ENCODE results near the gene RPH3AL.

Gene RPH3AL

DNA sequence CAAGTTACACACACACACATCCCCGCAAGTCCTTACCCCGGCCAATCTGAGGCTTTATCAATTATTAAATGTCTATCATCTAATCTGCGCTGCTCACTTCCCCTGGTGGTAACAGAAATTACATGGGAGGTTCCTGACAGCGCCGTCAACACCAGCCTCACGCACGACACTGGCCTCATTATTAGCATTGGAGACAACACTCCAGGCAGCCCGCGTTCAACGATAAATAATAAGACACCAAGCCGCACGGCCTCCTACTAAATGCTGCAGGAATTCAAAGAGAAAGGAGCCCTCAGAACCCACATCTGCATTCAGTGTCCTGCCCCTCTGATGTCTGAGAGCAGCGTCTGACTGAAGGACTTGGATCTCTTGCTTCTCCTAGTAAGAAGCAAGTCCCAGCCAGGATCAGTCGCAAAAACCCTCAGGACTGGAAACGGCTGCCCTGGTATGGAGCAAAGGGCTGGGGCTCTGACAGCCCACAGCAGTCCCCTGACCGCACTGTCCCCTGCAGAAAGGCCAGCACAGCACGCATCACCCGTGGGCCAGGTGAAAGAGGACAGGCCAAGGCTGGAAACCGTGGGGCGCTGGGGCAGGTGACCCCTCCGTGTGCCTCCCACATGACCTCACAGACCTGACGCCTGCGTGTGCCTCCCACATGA lies 7.6 kb upstream of the RPH3AL start:
- TF ChIP-seq, protein P1, sequence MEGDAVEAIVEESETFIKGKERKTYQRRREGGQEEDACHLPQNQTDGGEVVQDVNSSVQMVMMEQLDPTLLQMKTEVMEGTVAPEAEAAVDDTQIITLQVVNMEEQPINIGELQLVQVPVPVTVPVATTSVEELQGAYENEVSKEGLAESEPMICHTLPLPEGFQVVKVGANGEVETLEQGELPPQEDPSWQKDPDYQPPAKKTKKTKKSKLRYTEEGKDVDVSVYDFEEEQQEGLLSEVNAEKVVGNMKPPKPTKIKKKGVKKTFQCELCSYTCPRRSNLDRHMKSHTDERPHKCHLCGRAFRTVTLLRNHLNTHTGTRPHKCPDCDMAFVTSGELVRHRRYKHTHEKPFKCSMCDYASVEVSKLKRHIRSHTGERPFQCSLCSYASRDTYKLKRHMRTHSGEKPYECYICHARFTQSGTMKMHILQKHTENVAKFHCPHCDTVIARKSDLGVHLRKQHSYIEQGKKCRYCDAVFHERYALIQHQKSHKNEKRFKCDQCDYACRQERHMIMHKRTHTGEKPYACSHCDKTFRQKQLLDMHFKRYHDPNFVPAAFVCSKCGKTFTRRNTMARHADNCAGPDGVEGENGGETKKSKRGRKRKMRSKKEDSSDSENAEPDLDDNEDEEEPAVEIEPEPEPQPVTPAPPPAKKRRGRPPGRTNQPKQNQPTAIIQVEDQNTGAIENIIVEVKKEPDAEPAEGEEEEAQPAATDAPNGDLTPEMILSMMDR (IDR thresholded peaks at IDR 0.05; ENCODE audit: extremely low read depth, insufficient read depth, missing control alignments), result no peak
- in situ Hi-C loops (cut with MboI; ENCODE audit: low pct_unique_long_range_greater_than_20kb, low sequenced_read_pairs, unreplicated experiment), result no loop called here
- DNase-seq (ENCODE audit: low spot score), result no peak

DNA sequence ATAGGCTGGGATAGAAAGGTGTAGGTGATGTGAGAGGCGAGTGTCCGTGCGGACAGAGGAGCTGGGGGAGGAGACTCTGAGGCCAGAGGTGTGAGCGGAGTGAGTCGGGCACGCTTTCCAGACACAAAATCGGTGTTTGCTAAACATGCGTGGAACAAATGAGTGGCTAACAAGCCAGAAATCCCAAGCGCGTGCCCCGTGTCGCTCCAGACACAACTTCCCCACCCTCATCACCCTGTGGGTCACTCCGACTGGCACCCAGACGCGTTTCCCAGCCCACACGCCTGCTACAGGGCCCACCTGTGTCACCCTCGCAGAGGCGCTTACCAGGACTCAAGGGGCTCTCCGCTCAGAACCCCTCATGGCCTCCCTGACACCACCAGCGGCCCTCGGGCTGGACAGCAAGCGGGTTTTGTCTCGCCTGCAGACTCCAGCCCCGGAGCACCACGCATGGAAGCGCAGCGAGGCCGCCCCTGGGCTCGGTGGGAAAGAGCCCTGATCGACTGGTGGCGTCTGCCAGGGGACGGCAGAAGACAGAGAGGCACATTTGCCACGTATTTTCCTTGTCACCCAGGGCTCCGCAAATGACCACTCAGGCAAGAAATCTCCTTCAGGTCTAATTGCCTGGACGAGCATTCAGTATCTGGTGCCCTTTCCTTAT lies 6.0 kb upstream of the RPH3AL start:
- DNase-seq (ENCODE audit: low spot score), result no peak
- in situ Hi-C loops (cut with MboI; ENCODE audit: low pct_unique_long_range_greater_than_20kb, low sequenced_read_pairs, unreplicated experiment), result no loop called here
- TF ChIP-seq, protein P1 (IDR thresholded peaks at IDR 0.05; ENCODE audit: extremely low read depth, insufficient read depth, missing control alignments), result no peak

DNA sequence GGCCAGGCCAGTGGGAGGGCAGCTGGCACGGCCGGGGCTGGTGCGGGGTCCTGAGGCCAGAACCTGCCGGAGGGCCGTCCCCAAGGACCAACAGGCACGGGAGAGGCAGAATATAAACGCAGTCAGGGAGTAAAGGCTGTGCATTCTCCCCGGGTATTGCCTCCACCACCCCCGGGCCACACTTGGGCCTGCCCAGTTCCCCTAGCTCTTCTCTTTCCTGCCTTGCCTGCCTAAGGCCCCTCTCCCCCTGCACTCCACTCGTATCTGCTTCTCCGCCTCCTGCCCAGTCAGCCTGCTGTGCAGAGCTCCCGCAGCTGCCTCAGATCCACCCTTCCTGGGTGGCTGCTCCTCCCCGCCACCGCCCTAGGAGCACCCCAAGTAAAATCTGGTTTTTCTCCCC lies 5.0 kb upstream of the RPH3AL start:
- TF ChIP-seq, protein P1 (IDR thresholded peaks at IDR 0.05; ENCODE audit: extremely low read depth, insufficient read depth, missing control alignments), result no peak
- no peak for DNase-seq (ENCODE audit: low spot score)
- in situ Hi-C loops (cut with MboI; ENCODE audit: low pct_unique_long_range_greater_than_20kb, low sequenced_read_pairs, unreplicated experiment), result no loop called here

DNA sequence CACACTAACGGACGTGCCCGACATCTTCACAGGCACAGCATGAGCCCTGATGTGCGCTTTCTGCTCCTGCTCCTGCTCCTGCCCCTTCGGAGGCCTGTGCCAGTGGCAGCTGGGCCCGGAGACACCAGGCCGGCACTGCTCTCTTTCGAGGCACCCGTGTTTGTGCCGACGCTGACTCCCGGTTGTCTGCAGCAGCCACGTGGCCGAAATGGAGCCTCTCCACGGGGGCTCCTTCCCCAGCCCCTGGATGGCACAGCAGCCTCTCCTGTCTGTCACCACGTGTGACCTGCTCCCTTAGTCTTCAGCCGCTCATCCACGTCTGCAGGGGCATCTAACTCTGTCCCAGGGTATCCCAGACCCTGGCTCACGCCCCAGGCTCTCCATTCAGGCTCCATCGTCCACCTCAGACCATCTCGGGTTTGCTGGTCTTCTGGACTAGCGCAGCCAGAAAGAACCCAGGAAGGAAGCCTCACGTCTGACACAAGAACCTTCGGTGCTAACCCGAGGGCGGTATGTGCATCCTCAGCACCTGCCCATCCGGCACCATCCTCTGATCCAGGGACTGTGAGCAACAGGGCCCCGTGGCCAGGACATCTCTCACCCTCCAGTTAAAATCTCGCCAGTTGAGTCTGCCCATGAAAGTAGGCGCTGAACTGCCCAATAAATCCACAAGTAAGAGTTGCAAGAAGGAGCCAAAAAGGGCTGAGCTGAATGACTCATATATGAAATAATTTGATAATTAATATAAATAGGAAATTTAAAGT lies 4.2 kb upstream of the RPH3AL start:
- in situ Hi-C loops (cut with MboI; ENCODE audit: low pct_unique_long_range_greater_than_20kb, low sequenced_read_pairs, unreplicated experiment), result no loop called here
- DNase-seq (ENCODE audit: low spot score), result no peak
- TF ChIP-seq, protein P1 (IDR thresholded peaks at IDR 0.05; ENCODE audit: extremely low read depth, insufficient read depth, missing control alignments), result no peak

DNA sequence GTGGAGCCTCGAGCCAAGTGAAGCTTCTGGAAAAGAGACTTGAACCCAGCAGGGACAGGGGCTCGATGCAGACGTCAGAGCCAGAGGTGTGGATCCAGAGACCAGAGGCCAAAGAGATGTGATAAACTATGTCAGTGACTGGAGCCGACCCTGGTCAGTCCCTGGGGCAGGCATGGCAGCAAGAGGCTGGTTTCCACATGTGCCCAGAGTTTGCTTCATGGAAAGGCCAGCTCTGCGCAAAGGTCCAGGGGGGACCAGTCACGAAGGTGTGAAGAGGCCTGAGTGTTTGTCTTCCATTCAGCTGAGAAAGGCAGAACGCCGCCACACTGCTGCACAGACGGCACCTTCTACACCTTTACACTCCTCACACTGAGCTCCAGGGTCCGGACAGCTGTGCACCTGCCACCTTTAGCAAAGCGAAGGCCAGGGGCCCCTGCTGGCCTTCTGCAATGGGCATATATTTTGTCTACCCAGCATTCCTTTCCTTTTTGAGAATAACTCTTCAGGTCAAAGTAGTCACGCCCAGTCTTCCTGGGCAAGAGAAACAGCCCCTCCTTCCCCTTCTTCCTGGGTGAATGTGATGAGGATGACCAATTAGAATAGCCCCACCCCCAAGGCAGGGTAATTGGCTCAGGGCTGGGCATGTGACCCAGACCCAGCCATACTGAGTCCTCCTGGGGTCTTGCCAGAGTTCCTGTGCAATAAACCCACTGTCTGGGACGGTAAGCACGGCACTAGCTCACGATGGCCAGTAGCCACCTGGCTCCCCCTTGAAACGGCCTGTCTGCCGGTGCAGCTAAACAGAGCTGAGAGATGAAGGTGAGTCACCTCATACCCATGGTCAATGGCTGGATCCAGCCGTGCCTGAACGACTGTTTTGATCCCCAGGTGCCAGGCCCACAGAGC lies 2.3 kb upstream of the RPH3AL start:
- in situ Hi-C loops (cut with MboI; ENCODE audit: low pct_unique_long_range_greater_than_20kb, low sequenced_read_pairs, unreplicated experiment), result no loop called here
- no peak for DNase-seq (ENCODE audit: low spot score)
- TF ChIP-seq, protein P1 (IDR thresholded peaks at IDR 0.05; ENCODE audit: extremely low read depth, insufficient read depth, missing control alignments), result no peak

DNA sequence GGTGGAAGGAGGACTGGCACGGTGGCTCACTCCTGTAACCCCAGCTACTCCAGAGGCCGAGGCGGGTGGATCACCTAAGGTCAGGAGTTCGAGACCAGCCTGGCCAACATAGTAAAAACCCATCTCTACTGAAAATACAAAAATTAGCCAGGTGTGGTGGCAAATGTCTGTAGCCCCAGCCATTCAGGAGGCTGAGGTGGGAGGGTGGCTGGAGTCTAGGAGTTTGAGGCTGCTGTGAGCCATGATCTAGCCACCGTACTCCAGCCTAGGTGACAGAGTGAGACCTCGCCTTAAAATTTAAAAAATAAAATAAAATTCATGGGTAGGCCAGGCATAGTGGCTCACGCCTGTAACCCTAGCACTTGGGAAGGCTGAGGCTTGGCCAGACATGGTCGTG lies 1.2 kb upstream of the RPH3AL start:
- no peak for DNase-seq (ENCODE audit: low spot score)
- in situ Hi-C loops (cut with MboI; ENCODE audit: low pct_unique_long_range_greater_than_20kb, low sequenced_read_pairs, unreplicated experiment), result no loop called here
- TF ChIP-seq, protein P1 (IDR thresholded peaks at IDR 0.05; ENCODE audit: extremely low read depth, insufficient read depth, missing control alignments), result no peak

All from GM13977 (cell line).